ENCODE data around the gene RNF227. TPM values are rescaled to one million over a fixed set of nuclear protein-coding genes. Genes with fewer than 3 reads are reported as not detected.
"Not testable (repeated sequence)": the region's sequence is repeated elsewhere in the genome, so short reads cannot be mapped to it uniquely, and the experiment has no call there.

Gene RNF227
- total RNA-seq (ENCODE audit: insufficient read depth, low replicate concordance), result 2.6 TPM

GRCh38 chr17:7915611-7916384 is at the start of gene RNF227:
TSS of gene RNF227 (minus strand) at chr17:7916289. CDS start at chr17:7916195, 94 bp downstream.
- DNase-seq (ENCODE audit: low spot score), result peak; percentile 98

DNA sequence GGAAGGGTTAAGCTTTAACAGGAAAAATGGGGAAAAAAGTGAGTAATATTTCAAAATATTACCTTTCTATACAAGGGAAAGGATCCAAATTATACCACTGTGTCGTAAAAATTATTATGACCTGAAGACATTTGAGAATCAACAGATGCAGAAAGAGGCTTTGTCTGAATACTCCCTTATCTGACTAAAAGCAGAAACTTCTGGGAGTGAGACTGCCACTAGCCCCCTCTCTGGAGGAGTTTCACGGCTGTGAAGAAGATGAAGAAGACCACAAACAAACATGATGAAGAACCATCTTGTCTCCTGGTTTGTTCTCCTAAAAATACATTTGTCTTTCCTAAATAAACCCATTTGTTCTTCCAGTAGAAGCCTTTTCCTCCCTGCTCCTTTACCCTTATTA is 45.3 kb upstream of the RNF227 start:
- peak; percentile 80 for DNase-seq (ENCODE audit: low spot score)

DNA sequence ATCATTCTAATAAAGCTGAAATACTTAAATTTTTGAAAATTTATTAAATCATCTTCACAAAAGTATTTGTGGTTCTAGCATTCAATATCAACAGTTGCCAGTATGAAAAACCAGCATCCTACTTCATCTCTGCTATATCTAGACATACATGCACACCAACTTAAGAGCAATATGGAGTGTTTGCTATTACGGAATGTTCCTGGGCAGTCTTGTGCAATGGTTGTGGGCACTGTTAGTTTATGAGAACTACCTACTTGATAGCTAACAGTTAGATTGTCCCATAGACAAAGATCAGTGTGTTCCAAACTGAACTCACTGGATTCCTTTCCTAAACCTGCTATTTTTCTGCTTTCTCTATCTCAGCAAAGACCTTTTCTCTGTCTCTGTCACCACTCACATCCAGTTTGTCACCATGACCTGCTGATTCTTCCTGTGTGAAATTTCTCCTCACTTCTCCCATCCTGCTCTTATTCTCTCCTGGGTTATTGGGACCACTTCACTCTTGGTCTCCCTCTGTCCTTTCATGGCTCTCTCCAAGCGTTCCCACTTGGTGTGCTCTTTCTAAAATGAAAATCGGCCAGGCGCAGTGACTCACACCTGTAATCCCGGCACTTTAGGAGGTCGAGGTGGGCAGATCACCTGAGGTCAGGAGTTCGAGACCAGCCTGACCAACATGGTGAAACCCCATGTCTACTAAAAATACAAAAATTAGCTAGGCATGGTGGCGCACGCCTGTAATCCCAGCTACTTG is 43.6 kb upstream of the RNF227 start:
- no peak for DNase-seq (ENCODE audit: low spot score)

DNA sequence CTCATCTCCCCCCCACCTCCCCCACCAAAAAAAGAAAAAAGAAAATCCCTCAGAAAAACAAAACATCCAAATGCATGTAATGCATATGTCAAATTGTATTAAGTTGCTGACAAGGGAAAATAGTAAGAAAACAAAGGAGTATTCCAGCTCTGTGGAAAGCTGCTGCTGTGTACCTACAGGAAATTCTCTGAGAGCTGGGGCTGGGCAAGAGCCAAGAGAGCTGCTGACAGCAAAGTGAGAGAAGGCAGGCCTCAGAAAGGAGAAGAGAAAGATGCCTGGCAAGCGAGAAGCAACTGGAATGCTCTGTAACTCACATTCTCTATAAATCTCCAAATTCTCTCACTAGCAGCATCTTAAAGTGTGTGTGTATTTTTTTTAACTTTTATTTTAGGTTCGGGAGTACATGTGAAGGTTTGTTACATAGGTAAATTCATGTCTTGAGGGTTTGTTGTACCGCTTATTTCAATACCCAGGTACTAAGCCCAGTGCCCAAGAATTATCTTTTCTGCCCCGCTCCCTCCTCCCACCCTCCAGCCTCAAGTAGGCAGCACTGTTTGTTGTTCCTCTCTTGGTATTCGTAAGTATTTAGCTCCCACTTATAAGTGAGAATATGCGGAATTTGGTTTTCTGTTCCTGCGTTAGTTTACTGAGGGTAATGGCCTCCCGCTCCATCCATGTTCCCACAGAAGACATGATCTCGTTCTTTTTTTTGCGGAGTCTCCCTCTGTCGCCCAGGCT is 40.3 kb upstream of the RNF227 start:
- DNase-seq (ENCODE audit: low spot score), result peak; percentile 96

DNA sequence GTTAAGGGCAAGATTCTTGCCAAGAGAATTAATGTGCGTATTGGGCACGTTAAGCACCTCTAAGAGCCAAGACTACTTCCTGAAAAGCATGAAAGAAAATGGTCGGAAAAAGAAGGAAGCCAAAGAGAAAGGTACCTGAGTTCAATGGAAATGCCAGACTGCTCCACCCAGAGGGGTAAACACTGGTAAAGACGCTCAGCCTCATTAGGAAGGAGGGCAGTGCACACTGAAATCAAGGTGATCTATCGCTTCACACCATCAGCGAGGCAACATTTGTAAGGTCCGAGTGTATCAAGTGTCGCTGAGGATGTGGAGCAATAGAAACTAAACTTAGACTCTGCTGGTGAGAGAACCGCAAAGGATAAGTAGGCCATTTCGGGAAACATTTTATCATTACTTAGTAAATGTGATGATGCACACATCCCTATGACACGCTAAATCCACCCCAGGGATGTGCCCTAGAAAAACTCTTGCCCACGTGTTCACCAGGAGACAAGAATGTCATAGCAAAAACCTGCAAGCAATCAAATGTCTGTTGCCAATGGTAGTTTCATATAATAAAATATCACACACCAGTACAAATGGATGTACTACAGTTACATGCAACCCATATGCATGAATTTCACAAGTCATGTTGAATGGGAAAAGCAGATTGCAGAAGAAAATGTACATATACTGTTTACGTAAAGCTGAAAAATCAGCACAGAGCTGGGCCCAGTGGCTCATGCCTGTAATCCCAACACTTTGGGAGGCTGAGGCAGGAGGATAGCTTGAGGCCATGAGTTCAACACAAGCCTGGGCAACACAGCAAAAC is 39.5 kb upstream of the RNF227 start:
- DNase-seq (ENCODE audit: low spot score), result peak; percentile 72

GRCh38 chr17:7953266-7953665 is 37.2 kb upstream of the RNF227 start:
- DNase-seq (ENCODE audit: low spot score), result not testable (repeated sequence)

GRCh38 chr17:7951143-7951792 is 35.2 kb upstream of the RNF227 start:
- no peak for DNase-seq (ENCODE audit: low spot score)

GRCh38 chr17:7950578-7950977 is 34.5 kb upstream of the RNF227 start:
- DNase-seq (ENCODE audit: low spot score), result no peak

DNA sequence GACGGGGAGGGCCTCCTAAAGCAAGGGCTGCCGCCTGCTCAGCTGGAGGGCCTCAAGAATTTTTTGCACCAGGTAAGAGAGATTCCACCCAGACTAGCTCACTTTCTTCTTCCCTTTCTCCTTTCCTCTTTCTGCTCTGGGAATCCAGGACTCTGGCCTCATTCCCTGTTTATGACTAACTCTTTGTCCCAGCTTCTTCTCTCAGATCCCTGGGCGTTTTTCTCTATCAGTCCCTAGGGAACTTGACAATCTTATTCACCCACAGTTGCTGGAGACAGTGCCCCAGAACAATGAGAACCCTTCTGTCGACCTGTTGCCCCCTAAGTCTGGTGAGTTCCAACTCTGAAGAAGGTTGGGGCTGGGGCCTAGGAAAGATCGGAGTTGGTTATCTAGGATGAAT is 31.6 kb upstream of the RNF227 start:
- no peak for DNase-seq (ENCODE audit: low spot score)

GRCh38 chr17:7946441-7946840 is 30.4 kb upstream of the RNF227 start:
- DNase-seq (ENCODE audit: low spot score), result no peak

DNA sequence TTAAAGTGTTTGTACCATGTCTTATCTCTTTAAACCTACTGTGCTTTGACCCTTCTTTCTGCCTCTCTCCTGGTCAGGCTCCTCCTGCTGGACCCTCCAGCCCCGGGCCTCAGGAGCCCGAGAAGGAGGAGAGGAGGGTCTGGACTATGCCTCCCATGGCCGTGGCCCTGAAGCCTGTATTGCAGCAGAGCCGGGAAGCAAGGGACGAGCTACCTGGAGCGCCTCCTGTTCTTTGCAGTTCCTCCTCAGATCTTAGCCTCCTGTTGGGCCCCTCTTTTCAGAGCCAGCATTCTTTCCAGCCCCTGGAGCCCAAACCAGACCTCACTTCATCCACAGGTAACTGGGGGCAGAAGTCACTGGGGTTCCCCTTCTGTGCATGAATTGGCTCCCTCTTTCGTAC is 29.6 kb upstream of the RNF227 start:
- DNase-seq (ENCODE audit: low spot score), result no peak

GRCh38 chr17:7944326-7944725 is 28.2 kb upstream of the RNF227 start:
- no peak for DNase-seq (ENCODE audit: low spot score)

- DNase-seq (ENCODE audit: low spot score), result no peak
These were observed 27.2 kb upstream of the RNF227 start for GRCh38 chr17:7943291-7943690.

- DNase-seq (ENCODE audit: low spot score), result no peak
These were observed 24.7 kb upstream of the RNF227 start for GRCh38 chr17:7940743-7941142.

- no peak for DNase-seq (ENCODE audit: low spot score)
These were observed 23.9 kb upstream of the RNF227 start for GRCh38 chr17:7940034-7940433.

DNA sequence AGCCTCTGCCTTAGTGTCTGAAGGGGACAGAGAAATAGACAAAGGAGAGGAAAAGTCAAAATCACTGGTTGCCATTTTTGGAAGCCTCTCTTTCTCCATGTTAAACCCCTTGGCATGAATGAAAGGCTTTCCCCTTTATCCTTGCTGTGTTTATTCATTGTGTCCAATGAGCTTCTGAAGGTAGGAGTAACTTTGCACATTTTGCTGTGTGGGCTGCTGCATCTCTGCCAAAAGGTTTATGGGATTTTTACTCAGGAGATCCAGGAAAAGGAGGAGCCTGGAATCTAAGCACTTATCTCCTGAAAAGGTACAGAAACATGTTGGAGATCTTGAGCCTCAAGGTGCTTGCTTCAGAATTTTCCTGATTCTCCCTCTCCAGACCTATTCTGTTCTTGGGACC is 19.8 kb upstream of the RNF227 start:
- DNase-seq (ENCODE audit: low spot score), result no peak

GRCh38 chr17:7932949-7933348 is 16.9 kb upstream of the RNF227 start:
- peak; percentile 56 for DNase-seq (ENCODE audit: low spot score)

DNA sequence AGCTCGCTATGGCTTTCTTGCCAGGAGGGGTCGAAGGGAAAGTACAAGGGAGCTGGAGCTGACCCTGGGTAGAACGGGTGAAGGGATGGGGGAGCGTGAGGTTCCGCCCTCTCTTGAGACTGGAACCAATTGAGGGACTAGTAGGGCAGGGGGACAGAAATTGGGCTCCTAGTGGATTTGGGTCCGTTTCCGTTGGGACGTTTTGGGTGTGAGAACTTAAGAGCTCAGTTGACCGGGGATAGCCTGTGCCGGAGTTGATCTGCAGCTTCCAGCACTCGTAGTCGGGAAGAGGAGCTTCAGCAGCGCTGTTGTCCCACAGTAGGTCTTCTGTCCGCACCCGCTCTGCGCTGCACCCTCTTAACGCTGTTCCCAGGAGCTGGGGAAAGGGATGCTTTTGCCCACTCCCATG is 16.4 kb upstream of the RNF227 start:
- DNase-seq (ENCODE audit: low spot score), result no peak

DNA sequence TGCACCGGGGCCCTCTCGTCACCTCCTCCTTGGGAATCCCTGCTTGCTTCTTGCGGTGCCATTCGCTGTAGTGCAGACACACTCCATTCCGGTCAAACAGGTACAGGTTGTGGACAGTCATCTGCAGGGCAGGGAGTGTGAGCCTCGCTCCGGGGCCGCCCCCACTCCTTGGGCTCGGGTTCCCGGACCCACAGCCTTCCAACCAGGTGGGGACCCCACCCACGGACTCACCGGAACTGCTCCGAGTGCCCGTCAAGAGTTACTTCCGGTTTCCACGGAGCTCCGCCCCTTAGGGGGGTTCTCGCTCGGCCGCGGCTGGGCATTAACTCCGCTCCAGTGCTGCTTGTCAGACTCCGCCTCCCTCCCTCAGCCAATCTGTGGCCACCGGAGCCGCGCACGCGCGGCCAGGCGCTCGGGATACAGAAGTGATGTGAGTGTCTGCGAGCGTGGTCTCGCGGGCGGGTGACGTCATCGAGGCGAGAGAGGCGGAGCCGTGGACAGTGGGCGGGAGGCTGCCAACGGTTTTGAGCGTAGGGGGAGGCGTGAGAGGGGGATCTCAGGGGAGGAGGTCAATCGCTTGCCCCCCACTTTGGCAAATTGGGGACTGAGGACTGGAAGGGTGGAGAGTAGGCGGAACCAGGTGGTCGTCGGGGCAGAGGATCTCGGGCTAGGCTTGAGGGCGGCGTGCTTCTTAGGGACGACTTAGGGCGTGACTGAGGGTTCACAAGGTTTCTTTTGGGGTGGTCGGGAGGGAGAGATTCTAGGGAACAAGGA is 15.8 kb upstream of the RNF227 start, which contains the start of the genes CNTROB and TRAPPC1:
CNTROB (plus strand) TSS at position 498 of the 774 bp plus-strand sequence. CDS start 874 bp downstream, outside the sequence.
TRAPPC1 (minus strand) TSS at position 238 of the 774 bp plus-strand sequence; CDS start at position 121, 117 bp downstream.
- DNase-seq (ENCODE audit: low spot score), result peak; percentile 100

Measured in umbilical cord (tissue), 2 donors.